GM23338 (cell line): ENCODE results near the gene PPP2R2D. TPM values are rescaled to one million over a fixed set of nuclear protein-coding genes. Genes with fewer than 3 reads are reported as not detected.

ENCODE experiments used
- ATAC-seq: fragments of 200-7000 bp; cut with Tn5 transposase; 3 replicates; pipeline ENCODE4 v1.9.1; 2020
- DNase-seq: peaks from one replicate; pipeline ENCODE4 v3.0.0-alpha.2; 2015; ENCODE audit warnings: low spot score
- H2AFZ ChIP-seq: fragments of 200-600 bp; sonication (generic); 2 replicates; pipeline ENCODE4 v1.8.0; 2016; ENCODE audit warnings: antibody characterized with exemption, mild to moderate bottlenecking, moderate library complexity
- H3F3A ChIP-seq: fragments of 200-600 bp; sonication (generic); replicated peaks from 2 replicates; pipeline ENCODE4 v1.8.0; 2017; ENCODE audit warnings: antibody characterized with exemption, mixed run types, low read depth
- H3K27ac ChIP-seq: fragments of 200-600 bp; sonication (generic); 2 replicates; pipeline ENCODE4 v1.6.1; 2016; ENCODE audit warnings: low read depth
- H3K27me3 ChIP-seq: fragments of 200-600 bp; sonication (generic); 2 replicates; pipeline ENCODE4 v1.8.0; 2016; ENCODE audit warnings: mild to moderate bottlenecking, mixed run types, moderate library complexity; ENCODE audit not compliant: insufficient read depth
- H3K36me3 ChIP-seq: fragments of 200-600 bp; sonication (generic); 2 replicates; pipeline ENCODE4 v1.8.0; 2016; ENCODE audit warnings: mild to moderate bottlenecking; ENCODE audit not compliant: insufficient read depth
- H3K4me1 ChIP-seq: fragments of 200-600 bp; sonication (generic); 2 replicates; pipeline ENCODE4 v1.8.0; 2016; ENCODE audit warnings: mild to moderate bottlenecking, moderate library complexity; ENCODE audit not compliant: insufficient read depth
- H3K4me2 ChIP-seq: fragments of 200-600 bp; sonication (generic); 2 replicates; pipeline ENCODE4 v1.7.1; 2017; ENCODE audit warnings: mixed run types
- H3K4me3 ChIP-seq: fragments of 200-600 bp; sonication (generic); 2 replicates; pipeline ENCODE4 v1.6.1; 2016; ENCODE audit warnings: mixed run types
- H3K79me2 ChIP-seq: fragments of 200-600 bp; sonication (generic); replicated peaks from 2 replicates; pipeline ENCODE4 v1.8.0; 2017; ENCODE audit warnings: mild to moderate bottlenecking; ENCODE audit not compliant: insufficient read depth
- H3K9me2 ChIP-seq: fragments of 200-600 bp; sonication (generic); 2 replicates; pipeline ENCODE4 v1.8.0; 2017; ENCODE audit not compliant: insufficient read depth
- H4K20me1 ChIP-seq: fragments of 200-600 bp; sonication (generic); replicated peaks from 2 replicates; pipeline ENCODE4 v1.8.0; 2017; ENCODE audit warnings: mild to moderate bottlenecking; ENCODE audit not compliant: insufficient read depth
- H3K27ac Mint-ChIP-seq: 2 replicates; pipeline ENCODE4 v1.8.0; 2020; ENCODE audit warnings: inconsistent platforms, mild to moderate bottlenecking, moderate library complexity, mixed read lengths
- H3K27me3 Mint-ChIP-seq: 3 replicates; pipeline ENCODE4 v1.8.0; 2022; ENCODE audit warnings: low read depth, mild to moderate bottlenecking, moderate library complexity, mixed read lengths, inconsistent platforms; ENCODE audit not compliant: insufficient read depth, poor library complexity
- H3K36me3 Mint-ChIP-seq: 3 replicates; pipeline ENCODE4 v1.8.0; 2021; ENCODE audit warnings: low read depth, mild to moderate bottlenecking, inconsistent platforms, moderate library complexity, mixed read lengths
- H3K4me1 Mint-ChIP-seq: 3 replicates; pipeline ENCODE4 v1.8.0; 2020; ENCODE audit warnings: mild to moderate bottlenecking, inconsistent platforms, mixed read lengths
- H3K4me3 Mint-ChIP-seq: 3 replicates; pipeline ENCODE4 v1.8.0; 2021; ENCODE audit warnings: moderate library complexity, mild to moderate bottlenecking, inconsistent platforms, mixed read lengths
- H3K9me3 Mint-ChIP-seq: 3 replicates; pipeline ENCODE4 v1.8.0; 2020; ENCODE audit warnings: moderate library complexity, mild to moderate bottlenecking, inconsistent platforms, mixed read lengths
- CREB1 ChIP-seq: fragments of 250-450 bp; sonication (Bioruptor Pico); IDR thresholded peaks from 2 replicates; pipeline ENCODE4 v1.5.0; 2020; ENCODE audit warnings: low read depth, mild to moderate bottlenecking, moderate library complexity
- CTCF ChIP-seq, 2 experiments: fragments of 200-600 bp in 1 of 2; sonication (generic) in 1 of 2; conservative IDR thresholded peaks; 2 replicates each; pipeline versions ENCODE4 v1.5.1 to v1.6.1; 2016 to 2017; ENCODE audit warnings: antibody characterized with exemption in 2 of 2, low read depth in 2 of 2, mild to moderate bottlenecking in 2 of 2, moderate library complexity in 1 of 2
- EZH2phosphoT487 ChIP-seq: fragments of 200-600 bp; sonication (generic); IDR thresholded peaks from one replicate; pipeline ENCODE4 v1.8.1; 2018; ENCODE audit warnings: antibody characterized with exemption; ENCODE audit not compliant: unreplicated experiment
- NANOG ChIP-seq: IDR thresholded peaks from 2 replicates; pipeline ENCODE4 v1.6.1; 2016; ENCODE audit warnings: antibody characterized with exemption, borderline replicate concordance
- POLR2AphosphoS5 ChIP-seq: IDR thresholded peaks from 2 replicates; pipeline ENCODE4 v1.6.1; 2016; ENCODE audit warnings: antibody characterized with exemption, low read depth
- REST ChIP-seq: IDR thresholded peaks from one replicate; pipeline ENCODE4 v1.6.1; 2018; ENCODE audit warnings: antibody characterized with exemption; ENCODE audit not compliant: unreplicated experiment
- ZNF331 ChIP-seq: fragments of 250-450 bp; sonication (Bioruptor Pico); IDR thresholded peaks from 2 replicates; pipeline ENCODE4 v1.5.0; 2020; ENCODE audit warnings: low read depth, mild to moderate bottlenecking, moderate library complexity
- polyA plus RNA-seq: library from polyadenylated mRNA; unstranded; fragments of >200 nt; fragmentation: Nextera tagmentation; extraction: Ambion mirVana; gene quantifications from 2 replicates; pipeline ENCODE4 v1.2.1, GENCODE V29; 2016
- total RNA-seq: library from RNA; depleted of rRNA; stranded (reverse); fragments of >200 nt; shearing (Covaris generic); gene quantifications from 2 replicates; pipeline ENCODE4 v1.2.3, GENCODE V29; 2014
- TF ChIP-seq, protein P1 (sequence below): fragments of 250-450 bp; sonication (Bioruptor Pico); IDR thresholded peaks from 2 replicates; pipeline ENCODE4 v1.5.0; 2020; ENCODE audit warnings: mild to moderate bottlenecking, moderate library complexity

PPP2R2D gene
- total and polyA plus RNA-seq, 2 experiments from 2014 or later: 28.8 to 33.7 TPM

- no peak for ATAC-seq
- H3K4me3 Mint-ChIP-seq: no peak overlapping the region
Observed at GRCh38 chr10:131880016-131880590, 20.7 kb upstream of the PPP2R2D start.

GRCh38 chr10:131881104-131881880, 19.5 kb upstream of the PPP2R2D start:
- no peak for ATAC-seq
- peaks cover 3% of the 10 kb centered on the region; the same call in 2 of the 3 replicates for H3K4me1 Mint-ChIP-seq
- Histone ChIP-seq H3K9me2 (no peaks in the 10 kb centered on the region), H3K27ac (no peak overlapping the region), H3K79me2 (no peaks in the 10 kb centered on the region), H3K4me2 (no peak overlapping the region), H3K4me3 (no peak overlapping the region), H4K20me1 (no peaks in the 10 kb centered on the region), H3F3A (no peaks in the 10 kb centered on the region), H3K36me3 (no peaks in the 10 kb centered on the region), H3K27me3 (no peaks in the 10 kb centered on the region), H3K4me1 (no peaks in the 10 kb centered on the region), H2AFZ (no peak overlapping the region)
- H3K36me3 Mint-ChIP-seq: peaks cover 8% of the 10 kb centered on the region; the same call in 2 of the 3 replicates
- peaks cover 10% of the 10 kb centered on the region for H3K27me3 Mint-ChIP-seq
- peaks cover 11% of the 10 kb centered on the region for H3K9me3 Mint-ChIP-seq
- H3K27ac Mint-ChIP-seq: no peak overlapping the region
- H3K4me3 Mint-ChIP-seq: no peak overlapping the region
- no peak for DNase-seq
- no peak for TF ChIP-seq REST
- TF ChIP-seq NANOG: no peak
- TF ChIP-seq EZH2phosphoT487: no peak
- TF ChIP-seq, protein P1, sequence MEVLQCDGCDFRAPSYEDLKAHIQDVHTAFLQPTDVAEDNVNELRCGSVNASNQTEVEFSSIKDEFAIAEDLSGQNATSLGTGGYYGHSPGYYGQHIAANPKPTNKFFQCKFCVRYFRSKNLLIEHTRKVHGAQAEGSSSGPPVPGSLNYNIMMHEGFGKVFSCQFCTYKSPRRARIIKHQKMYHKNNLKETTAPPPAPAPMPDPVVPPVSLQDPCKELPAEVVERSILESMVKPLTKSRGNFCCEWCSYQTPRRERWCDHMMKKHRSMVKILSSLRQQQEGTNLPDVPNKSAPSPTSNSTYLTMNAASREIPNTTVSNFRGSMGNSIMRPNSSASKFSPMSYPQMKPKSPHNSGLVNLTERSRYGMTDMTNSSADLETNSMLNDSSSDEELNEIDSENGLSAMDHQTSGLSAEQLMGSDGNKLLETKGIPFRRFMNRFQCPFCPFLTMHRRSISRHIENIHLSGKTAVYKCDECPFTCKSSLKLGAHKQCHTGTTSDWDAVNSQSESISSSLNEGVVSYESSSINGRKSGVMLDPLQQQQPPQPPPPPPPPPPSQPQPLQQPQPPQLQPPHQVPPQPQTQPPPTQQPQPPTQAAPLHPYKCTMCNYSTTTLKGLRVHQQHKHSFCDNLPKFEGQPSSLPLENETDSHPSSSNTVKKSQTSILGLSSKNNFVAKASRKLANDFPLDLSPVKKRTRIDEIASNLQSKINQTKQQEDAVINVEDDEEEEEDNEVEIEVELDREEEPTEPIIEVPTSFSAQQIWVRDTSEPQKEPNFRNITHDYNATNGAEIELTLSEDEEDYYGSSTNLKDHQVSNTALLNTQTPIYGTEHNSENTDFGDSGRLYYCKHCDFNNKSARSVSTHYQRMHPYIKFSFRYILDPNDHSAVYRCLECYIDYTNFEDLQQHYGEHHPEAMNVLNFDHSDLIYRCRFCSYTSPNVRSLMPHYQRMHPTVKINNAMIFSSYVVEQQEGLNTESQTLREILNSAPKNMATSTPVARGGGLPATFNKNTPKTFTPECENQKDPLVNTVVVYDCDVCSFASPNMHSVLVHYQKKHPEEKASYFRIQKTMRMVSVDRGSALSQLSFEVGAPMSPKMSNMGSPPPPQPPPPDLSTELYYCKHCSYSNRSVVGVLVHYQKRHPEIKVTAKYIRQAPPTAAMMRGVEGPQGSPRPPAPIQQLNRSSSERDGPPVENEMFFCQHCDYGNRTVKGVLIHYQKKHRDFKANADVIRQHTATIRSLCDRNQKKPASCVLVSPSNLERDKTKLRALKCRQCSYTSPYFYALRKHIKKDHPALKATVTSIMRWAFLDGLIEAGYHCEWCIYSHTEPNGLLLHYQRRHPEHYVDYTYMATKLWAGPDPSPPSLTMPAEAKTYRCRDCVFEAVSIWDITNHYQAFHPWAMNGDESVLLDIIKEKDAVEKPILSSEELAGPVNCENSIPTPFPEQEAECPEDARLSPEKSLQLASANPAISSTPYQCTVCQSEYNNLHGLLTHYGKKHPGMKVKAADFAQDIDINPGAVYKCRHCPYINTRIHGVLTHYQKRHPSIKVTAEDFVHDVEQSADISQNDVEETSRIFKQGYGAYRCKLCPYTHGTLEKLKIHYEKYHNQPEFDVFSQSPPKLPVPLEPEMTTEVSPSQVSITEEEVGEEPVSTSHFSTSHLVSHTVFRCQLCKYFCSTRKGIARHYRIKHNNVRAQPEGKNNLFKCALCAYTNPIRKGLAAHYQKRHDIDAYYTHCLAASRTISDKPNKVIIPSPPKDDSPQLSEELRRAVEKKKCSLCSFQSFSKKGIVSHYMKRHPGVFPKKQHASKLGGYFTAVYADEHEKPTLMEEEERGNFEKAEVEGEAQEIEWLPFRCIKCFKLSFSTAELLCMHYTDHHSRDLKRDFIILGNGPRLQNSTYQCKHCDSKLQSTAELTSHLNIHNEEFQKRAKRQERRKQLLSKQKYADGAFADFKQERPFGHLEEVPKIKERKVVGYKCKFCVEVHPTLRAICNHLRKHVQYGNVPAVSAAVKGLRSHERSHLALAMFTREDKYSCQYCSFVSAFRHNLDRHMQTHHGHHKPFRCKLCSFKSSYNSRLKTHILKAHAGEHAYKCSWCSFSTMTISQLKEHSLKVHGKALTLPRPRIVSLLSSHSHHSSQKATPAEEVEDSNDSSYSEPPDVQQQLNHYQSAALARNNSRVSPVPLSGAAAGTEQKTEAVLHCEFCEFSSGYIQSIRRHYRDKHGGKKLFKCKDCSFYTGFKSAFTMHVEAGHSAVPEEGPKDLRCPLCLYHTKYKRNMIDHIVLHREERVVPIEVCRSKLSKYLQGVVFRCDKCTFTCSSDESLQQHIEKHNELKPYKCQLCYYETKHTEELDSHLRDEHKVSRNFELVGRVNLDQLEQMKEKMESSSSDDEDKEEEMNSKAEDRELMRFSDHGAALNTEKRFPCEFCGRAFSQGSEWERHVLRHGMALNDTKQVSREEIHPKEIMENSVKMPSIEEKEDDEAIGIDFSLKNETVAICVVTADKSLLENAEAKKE (CRISPR knock-in tag): no peak
- TF ChIP-seq POLR2AphosphoS5: no peak
- no peak for TF ChIP-seq CREB1 (CRISPR knock-in tag)
- no peak for TF ChIP-seq ZNF331 (CRISPR knock-in tag)
- no peak for TF ChIP-seq CTCF (conservative IDR thresholded peaks at IDR 0.05; ENCODE audit: low read depth in 2 of 2)

More at GRCh38 chr10:131880016-131880590, 20.7 kb upstream of the PPP2R2D start:
- DNase-seq: no peak
- H3F3A ChIP-seq: no peaks in the 10 kb centered on the region
- Mint-ChIP-seq H3K27ac (no peak overlapping the region), H3K27me3 (peaks cover 10% of the 10 kb centered on the region), H3K9me3 (peaks cover 11% of the 10 kb centered on the region), H3K36me3 (peaks cover 8% of the 10 kb centered on the region; the same call in 2 of the 3 replicates), H3K4me1 (no peaks in the 10 kb centered on the region)
- H4K20me1 ChIP-seq: no peaks in the 10 kb centered on the region
- no peak overlapping the region for H3K4me3 ChIP-seq
- H3K9me2 ChIP-seq: no peaks in the 10 kb centered on the region
- no peak for TF ChIP-seq EZH2phosphoT487
- no peaks in the 10 kb centered on the region for H3K79me2 ChIP-seq
- no peak overlapping the region for H3K27ac ChIP-seq
- H3K4me1 ChIP-seq: no peaks in the 10 kb centered on the region; the same call in 1 of the 2 replicates
- H3K36me3 ChIP-seq: no peaks in the 10 kb centered on the region
- H3K27me3 ChIP-seq: no peaks in the 10 kb centered on the region
- no peak overlapping the region for H3K4me2 ChIP-seq
- no peak overlapping the region for H2AFZ ChIP-seq
